Measurements from ENCODE around the gene ASAP3.

The ASAP3 gene

DNA sequence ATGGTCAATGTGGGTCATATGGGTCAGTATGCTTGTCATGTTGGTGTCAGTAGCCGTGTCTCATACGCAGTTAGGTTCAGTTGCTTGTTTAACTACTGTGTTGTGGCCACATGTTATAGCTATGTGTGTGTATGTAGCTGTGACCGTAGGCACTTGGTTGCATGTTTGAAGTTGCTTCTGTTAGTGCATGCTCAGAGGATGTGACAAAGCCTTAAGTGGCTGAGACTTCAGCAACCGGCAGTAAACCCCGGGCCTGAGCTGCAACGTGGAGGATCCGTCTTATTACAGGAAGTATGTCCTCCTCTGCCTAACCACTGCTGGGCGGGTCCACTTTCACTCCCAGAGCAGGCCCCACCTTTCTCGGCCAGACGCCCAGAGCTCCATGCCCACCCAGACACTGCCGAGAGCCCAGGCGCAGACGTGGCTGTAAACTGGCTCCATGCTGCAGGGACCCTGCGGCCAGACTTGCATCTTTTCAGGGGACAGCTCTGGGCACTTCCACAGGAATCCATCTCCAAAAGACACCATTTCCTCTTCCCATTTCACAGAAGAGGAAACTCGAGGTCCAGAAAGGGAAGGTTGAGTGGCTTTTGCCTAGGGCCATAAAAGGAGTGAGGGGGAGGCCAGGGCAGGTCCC, 61.6 kb downstream of the ASAP3 start:
- no peak for DNase-seq

DNA sequence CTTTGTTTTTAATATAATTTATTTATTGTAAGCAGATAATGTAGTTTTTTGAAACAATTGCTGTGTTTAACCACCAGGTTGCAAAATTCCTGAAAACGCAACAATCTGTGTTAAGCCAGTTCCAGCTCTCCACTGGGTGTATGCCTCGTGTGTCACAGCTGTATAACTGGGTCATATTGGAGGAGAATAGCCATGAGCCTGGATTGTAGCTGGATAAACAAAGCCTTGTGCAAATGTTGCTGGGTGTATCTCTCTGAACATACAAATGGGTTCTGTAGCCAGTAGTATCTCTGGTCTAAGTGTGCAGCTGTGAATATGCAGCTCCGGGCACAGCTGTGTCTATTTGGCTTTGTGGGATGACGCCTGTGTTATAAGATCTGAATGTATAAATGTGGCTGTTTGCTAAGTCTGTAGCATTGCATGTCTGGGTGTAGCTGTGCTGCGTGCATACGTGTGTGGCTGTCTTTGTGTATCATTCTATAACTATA, 62.2 kb downstream of the ASAP3 start:
- DNase-seq, result no peak

DNA sequence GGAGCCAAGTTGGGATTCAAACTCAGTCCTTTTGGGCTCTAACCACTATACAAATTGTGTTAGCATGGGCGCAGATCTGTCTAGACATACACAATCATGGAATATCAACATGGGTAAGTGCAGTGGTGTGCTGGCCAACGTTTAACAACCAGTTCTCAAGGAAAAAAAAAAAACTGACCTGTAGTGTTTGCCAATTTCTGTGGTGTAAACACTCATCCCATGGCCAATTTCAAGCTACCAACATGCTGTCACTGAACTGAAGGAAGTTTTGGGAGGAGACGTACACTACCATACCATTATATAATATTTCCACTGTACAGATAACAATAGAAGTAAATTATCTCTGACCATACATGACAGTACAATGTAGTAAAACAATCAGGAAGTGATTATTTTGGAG, 62.6 kb downstream of the ASAP3 start:
- DNase-seq, result no peak

DNA sequence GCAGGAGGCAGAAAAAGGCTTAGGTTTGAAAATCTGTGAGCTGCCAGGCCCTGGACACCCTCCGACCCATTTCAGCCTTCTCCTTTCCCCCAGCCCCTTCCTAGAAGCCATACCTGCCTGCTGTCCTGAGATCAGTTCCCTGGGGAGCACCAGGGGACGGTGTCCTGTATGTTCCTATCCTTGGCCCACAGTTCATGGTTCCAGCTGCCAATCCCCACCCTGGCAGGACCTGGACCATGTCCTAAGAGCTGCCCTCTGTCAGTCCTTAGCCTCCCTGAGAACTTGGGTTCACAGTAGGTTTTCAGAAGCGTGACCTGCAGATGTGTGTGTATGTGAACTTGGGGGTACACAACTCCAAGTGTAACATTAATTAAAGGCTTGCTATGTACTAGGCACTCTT, 63.2 kb downstream of the ASAP3 start:
- DNase-seq, result no peak

DNA sequence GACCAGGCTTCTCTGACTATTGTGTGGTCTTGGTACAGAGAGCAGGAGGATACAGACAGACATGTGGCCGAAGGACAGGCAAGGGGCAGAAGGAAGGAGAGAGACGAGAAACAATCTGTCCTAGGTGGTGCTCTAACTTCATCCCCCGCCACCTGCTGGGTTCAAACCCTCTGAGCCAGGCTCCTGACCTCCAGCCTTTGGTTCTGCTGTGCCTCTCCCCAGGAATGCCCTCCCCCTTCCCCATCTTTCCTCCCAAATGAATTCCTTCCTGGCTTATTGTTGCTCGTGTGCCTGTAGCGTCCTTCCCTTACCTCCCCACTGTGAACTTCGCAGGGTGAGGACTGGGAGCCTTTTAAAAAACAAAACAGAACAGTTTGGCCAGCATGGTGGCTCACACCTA, 64.8 kb downstream of the ASAP3 start:
- DNase-seq, result no peak

DNA sequence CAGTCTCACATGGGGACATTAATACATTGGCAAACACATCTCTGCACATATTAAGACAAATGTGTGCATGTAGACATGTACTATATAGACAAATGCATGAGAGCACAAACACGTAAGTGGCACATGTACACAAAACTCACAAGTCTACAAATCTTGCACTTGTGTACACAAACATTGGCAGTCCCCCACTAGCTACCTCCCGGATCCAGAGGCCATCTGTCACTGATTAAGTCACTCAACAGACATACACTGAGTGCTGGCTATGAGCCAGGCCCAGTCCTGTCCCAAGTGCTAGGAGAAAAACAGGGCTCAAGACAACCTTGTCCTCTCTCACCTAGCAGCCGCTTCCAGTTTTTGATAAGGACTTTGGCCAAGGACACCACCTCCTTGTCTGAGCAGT, 66.4 kb downstream of the ASAP3 start:
- DNase-seq, result peak; percentile 92

DNA sequence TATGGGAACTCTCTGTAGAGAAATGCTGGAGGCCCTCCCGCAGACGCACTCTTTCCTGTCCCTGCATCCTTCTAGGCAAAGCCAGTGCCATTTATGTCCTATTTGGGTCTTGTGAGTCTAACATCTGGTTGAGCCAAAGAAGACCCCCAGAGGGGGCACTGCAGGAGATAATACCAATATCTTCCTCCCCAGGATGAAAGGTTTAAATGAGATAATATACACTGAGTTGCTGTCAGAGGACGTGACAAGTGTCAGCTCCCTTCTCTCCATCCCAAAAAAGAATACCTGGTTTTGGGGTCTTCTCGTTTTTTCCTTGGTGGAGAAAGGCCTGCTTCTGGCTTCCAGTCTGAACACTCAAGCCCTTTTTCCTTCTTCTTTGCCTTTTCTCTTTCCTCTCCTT, 67.0 kb downstream of the ASAP3 start:
- no peak for DNase-seq

DNA sequence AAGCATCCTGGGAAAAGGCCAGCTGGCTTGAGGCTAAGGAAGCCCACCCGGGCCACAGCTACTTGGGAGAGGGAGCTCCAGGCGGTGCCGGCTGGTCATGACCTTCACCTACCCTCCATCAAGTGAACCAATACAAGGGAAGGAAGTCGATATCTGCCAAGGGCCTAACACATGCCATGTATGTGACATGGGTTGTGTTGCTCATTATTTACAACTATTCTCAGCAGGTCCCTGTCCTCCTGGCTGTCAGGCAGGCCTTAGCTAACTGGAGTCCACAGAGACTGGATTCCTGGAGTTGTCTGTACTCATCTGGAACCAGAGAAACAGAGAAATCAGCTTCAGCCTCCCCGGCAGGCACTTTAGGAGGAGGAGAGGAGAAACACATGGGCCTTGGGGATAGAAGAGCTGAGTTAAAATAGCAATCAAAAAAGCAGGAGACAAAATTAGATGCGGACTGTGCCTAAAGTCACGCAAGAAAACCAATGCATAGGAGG, 75.1 kb downstream of the ASAP3 start:
- DNase-seq, result no peak

DNA sequence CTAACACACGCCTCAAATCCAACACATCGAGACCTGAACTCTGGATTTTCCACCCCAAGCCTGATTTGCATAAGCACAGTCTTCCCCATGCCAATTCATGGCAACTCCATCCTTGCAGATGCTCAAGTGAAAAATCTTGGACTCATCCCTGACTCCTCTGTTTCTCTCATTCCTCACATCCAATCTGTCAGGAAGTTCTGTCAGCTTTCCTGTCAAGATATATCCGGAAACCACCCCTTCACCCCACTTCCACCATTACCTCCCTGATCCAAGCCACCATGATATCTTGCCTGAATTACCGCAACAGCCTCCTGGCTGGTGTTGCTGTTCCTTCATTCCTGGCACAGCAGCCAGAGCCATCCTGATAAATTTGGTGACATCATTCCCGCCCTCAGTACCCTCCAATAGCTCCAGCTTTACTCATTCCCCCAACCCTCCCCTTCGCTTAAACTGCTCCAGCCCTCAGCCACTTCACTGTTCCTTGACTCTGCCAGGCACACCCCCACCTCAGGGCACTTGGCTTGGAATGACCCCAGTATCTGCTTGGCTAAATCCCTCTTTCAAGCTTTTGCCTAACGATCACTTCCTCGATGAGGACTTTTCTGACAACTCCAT, 76.9 kb downstream of the ASAP3 start:
- no peak for DNase-seq

DNA sequence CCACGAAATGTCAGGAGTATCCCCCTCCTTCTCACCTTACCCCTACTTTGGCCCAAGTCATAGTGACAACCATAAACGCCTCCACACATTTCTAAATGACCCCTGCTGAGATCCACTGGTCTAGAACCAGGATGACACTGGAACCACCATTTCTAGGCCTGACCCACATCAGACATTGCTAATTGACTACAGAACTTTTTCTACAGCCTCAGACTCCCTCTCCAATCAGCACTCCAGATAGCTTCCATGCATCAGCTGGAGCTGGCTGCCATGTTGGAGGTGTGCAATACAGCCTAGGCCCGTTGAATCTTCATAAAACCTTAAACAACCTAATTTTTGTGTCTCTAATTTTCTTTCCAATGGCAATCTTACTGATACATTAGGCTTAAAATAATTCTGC, 78.0 kb downstream of the ASAP3 start:
- no peak for DNase-seq

DNA sequence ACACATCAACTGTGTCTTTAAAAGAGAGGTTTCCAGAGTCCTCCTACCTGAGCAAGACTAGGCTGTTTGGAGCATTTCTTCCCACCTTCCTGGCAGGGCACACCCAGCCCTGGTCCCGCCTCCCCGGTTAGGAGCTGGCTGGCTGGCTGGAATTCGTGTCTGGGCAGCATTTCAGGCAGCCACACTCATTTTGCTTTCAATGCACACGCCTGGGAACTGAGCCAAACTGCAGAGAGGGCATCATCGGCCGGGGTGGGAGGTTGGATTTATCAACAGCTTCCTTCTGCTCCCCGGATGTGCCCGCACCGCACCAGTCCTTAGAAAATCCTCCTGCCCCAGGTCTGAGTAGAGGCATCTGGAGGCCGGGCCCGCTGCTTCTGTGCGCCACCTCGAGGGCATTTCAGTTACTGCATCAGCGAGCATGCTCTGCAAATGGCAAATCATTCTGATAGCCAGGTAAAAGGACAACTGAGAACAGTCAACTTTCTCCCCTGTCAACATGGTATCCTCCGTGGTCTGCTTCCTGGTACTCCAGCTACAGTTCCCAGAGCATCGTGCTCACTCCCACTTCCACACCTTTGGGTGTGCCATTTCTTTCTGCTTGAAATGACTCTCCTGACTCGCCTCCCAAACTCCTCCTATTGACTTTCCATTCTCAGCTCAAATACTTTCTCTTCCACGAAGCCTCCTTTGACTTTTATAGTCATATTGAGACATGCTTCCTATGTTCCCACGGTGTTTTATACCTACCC, 80.1 kb downstream of the ASAP3 start:
- peak; percentile 94 for DNase-seq

DNA sequence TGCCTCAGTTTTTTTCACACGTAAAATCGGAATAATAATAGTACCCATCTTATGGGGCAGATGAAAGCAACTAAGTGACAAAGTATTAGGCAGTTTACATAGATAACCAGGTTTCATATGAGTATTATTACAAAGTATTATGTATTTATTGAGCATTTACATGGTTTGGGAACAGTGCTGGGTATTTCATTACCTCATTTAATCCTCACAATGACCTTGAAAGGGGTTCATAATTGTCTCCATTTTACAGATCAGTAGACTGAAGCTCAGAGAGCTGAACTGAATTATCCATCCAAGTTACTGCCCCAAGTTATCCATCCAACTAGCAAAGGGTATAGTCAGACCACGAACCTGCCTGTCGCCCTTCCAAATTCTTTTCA, 80.6 kb downstream of the ASAP3 start:
- no peak for DNase-seq

DNA sequence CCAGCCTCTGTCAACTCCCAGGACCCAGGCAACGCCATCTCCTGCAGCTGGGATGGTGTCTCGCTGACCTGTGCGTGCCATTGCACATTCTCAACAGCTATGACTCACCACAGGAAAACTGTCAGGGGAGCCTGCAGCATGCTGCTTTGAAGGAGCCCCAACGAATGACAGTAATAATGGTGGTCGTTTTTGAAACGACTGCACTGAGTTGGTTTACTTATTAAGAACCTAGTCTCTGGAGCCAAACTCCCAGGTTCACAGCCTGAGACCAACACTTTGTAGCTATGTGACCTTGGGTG, 81.0 kb downstream of the ASAP3 start:
- DNase-seq, result no peak

DNA sequence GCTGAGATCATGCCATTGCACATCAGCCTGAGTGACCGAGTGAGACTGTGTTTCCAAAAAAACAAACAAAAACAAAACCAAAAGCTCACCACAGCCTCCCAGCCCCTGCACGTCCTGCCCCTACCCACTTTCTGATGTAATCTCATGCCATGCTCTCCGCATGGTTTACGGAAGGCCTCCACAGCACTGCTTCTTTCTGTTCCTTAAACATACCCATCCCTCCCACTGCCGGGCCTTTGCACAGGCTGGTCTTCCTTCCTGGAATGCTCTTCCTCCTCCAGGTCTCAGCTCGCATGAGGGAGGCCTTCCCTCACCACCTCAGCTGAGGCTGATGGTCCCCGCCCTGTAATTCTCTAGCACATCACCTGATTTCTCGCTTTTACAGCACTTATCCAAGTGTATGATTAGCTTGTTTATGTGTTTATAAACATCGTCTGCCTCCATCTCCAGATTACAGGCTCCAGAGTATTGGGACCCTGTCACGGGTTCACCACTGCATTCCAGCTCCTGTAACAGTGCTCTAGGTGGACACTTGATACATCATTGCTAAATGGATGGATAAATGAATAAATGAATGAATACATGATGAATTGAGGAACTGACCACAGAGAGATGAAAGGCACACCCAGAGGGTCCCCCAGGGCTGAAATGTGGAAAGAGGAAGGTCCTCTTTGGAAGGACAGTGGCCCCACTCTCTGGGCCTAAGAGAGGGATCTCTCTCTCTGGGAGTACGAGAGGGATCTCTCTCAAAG, 81.5 kb downstream of the ASAP3 start:
- DNase-seq, result no peak

DNA sequence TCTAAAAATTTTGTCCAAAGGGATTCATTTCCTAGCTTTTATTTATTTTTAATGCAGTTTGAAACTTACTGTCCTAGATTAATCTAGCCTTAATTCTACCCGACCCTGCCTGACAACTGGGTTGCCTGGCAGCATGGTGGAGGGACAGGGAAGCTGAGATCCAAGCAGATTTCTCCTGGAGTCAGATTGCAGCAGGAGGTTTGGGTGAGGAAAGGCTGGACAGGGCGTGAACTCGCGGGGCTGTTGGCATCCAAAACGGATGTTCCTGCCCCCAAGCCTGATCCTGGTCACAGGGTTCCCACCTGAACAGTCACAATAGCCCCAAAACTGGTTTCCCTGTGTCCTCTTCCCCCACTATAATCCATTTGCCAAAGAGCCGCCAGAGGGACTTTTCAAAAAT, 82.7 kb downstream of the ASAP3 start:
- no peak for DNase-seq

DNA sequence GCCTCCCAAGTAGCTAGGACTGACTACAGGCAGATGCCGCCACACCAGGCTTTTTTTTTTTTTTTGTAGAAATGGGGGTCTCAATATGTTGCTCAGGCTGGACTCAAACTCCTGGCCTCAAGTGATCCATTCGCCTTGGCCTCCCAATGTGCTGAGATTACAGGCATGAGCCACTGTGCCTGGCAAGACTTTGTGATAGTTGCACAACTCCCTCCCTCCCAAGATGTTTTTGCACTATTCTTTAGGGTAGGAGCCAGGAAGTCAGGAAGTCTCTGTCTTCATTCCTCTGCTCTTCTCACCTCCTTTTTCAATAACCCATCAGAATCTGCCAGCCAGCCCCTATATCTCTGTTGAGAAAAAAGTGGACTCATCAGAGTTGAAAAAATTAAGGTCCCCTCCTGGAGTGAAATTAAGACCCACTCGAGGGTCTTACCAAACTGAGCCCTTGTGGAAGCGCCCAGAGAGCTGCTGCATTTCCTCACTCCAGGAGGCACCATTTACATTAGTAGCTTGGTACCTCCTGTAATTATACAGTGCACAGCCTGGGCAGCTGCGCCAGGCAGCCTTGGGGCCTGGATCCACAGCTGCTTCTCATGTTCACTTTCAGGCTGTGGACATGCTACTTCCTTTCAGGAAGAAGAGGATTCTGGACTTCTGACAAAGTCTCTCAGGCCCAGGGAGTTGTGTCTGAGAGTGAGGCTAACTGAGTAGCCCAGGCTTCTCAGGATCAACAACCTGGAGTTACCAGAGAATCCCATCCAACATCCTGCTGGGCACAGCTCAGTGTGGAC, 83.5 kb downstream of the ASAP3 start:
- DNase-seq, result no peak

DNA sequence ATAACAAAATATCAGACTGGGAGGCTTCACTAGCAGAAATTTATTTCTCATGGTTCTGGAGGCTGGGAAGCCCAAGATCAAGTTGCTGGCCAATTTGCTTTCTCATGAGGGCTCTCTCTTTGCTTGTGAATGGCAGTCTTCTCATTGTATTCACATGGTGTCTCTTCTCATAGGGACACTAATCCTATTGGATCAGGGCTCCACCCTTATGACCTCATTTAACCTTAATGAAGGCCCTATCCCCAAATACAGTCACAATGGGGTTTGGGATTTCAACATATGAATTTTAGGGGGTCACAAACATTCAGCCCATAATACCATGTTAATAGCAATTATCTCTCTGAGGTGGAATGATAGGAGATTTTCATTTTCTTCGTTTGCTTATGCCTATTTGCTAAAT, 84.8 kb downstream of the ASAP3 start:
- no peak for DNase-seq

DNA sequence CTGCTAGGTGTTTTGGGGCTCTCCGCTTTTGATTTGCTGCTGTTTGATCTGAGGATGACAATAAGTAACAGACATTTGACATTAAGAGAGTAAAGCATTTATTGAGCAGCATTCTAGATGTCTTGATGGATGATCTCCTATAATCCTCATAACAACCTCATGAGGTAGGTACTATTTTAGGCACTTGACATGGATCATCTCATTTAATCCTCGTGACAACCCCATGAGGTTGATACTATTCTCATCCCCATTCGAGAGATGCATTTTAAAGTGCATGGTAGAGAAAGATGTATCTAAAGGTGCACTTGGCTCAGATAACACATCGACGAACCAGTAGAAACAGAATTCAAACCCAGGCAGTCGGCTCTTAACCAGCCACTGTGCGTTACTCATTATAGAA, 86.1 kb downstream of the ASAP3 start:
- DNase-seq, result no peak

DNA sequence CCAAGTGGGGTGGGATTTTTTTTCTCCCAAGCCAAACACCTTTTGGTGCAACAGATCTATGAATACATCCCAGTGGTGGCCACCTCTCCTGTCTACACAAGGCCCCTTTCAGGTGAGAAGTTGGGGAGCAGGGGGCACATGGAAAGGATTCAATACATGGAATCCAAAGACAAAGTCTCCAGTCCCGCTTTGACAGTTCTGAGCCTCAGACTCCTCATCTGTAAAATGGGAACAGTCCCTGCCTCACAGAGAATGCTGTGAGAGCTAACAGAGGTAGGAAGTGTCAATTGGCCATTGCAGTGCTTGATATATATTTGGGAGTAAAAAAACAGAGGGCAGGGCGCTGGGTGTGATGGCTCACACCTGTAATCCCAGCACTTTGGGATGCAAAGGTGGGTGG, 87.6 kb downstream of the ASAP3 start:
- no peak for DNase-seq

DNA sequence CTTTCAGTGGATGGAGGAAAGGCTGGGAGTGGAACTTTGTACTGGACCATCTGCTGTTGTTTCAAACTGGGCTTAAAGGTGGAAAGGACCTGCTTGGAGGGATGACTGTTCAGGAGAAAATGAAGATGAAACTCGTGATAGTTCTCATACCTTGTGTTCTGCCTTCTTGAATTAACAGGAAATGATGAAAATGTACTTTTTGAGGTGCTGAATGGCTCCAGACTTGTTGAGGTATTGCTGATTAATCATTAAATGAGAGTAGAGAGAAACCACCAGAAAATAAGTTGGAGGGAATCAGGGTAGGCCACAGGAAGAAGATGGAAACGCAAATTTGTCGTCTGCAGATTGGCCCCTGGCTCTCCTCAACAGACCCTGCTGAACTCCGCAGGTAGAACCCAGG, 88.1 kb downstream of the ASAP3 start:
- no peak for DNase-seq

DNA sequence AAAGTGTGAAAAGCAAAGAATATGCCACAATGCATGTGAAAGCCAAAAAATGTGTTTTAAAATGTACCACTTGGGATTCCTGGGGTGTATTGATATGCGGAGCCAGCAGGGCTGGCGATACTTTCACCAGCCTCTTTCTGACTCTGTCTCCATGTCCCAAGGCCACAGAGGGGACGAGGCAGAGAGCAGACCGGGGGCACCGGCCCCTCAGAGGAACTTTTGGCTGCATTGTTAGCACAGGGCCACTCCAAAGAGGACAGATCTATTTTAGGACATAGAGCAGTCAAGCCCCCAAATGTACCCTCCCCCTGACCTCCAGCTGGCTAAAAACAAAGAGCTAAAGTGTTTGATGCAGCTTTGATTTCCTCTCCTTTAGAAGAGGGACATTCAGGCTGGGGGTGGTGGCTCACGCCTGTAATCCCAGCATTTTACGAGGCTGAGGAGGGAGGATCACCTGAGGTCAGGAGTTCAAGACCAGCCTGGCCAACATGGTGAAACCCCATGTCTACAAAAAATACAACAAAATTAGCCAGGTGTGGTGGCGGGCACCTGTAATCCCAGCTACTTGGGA, 88.7 kb downstream of the ASAP3 start:
- no peak for DNase-seq

DNA sequence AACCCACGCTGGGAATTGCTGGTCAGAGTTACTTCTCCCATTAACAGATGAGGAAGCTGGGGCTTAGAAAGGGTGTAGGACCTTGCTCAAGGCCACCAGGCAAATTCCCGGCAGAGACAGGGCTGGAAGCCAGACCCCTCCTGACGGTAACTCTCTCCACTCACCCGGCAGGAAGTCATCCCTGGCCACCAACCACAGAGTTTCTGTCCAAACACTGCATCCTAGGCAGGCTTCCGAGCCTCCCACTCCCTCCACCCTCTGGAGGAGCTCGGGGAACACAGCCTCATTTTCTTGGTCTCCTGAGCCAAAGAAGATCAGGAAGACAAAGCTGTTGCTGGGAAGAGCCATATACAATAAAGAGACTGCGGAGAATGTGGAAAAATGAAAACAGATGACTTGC, 89.3 kb downstream of the ASAP3 start:
- no peak for DNase-seq

DNA sequence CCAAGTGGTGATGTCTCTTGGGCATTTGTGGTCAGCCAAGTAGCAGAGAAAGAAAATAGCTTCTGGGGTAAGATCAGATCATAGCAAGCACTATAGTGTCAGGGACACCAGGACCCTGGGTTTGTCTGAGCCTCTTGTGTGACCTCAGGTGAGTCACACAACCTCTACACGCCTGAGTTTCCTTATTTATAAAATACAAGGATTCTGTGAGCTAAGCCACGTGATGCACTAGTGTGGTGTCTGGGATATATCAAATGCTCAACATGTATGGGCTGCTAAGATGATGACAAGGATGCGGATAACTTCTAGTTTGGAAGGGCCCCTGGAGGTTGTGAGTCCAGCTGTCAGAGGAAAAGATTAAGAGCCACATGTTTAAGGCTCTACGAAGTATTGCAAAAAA, 89.8 kb downstream of the ASAP3 start:
- no peak for DNase-seq
